ENCODE results near the gene CUTC. TPM values are rescaled to one million over a fixed set of nuclear protein-coding genes. Genes with fewer than 3 reads are reported as not detected.

CUTC gene
- total RNA-seq, 2 donors from 2014 or later, result 18.0 to 21.2 TPM

DNA sequence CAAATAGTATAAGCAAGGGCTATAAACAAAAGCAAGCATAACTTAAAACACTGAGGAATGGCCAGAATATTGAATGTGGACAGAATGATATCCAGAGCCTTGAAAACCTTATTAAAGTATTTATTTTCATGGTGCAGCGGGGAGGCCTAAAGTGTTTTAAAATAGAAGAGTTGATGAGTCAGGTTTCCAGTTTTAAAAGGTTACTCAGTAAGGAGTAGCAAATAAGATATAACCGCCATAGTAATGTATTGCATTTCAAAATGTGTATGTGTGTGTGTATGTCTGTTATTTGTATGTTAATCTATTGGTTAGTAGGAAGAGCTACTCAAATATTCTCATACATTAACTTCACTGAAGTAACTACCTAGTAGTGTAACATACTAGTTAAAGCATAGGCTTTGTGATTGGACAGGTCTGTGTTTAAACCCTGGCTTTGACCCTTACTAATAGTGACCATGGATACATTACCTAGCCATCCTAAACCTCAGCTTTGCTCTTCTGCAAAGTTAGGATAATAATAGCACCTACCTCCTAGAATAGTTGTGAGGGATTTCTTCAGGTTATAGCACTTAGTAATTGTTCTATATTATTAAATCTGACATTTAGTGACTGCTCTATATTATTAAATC is 16.9 kb downstream of the CUTC start:
- H3K4me3 ChIP-seq (ENCODE audit: low read length), result no peak overlapping the region
- Mint-ChIP-seq H3K36me3 (ENCODE audit: low read depth) (peaks cover 55% of the 10 kb centered on the region), H3K27me3 (ENCODE audit: insufficient read depth) (no peaks in the 10 kb centered on the region), H3K4me1 (no peaks in the 10 kb centered on the region), H3K27ac (no peak overlapping the region), H3K4me3 (no peak overlapping the region), H3K9me3 (no peaks in the 10 kb centered on the region)
- no peak overlapping the region for H3K9ac ChIP-seq (ENCODE audit: extremely low read depth, low read length, poor library complexity, severe bottlenecking)
- no peaks in the 10 kb centered on the region for H3K27me3 ChIP-seq (ENCODE audit: control insufficient read depth, insufficient read depth, low read length, poor library complexity, severe bottlenecking)
- H3K4me1 ChIP-seq (ENCODE audit: control insufficient read depth, insufficient read depth, low read length), result no peaks in the 10 kb centered on the region
- TF ChIP-seq, protein P1, sequence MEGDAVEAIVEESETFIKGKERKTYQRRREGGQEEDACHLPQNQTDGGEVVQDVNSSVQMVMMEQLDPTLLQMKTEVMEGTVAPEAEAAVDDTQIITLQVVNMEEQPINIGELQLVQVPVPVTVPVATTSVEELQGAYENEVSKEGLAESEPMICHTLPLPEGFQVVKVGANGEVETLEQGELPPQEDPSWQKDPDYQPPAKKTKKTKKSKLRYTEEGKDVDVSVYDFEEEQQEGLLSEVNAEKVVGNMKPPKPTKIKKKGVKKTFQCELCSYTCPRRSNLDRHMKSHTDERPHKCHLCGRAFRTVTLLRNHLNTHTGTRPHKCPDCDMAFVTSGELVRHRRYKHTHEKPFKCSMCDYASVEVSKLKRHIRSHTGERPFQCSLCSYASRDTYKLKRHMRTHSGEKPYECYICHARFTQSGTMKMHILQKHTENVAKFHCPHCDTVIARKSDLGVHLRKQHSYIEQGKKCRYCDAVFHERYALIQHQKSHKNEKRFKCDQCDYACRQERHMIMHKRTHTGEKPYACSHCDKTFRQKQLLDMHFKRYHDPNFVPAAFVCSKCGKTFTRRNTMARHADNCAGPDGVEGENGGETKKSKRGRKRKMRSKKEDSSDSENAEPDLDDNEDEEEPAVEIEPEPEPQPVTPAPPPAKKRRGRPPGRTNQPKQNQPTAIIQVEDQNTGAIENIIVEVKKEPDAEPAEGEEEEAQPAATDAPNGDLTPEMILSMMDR (conservative IDR thresholded peaks at IDR 0.05), result no peak
- no peaks in the 10 kb centered on the region for H3K9me3 ChIP-seq (ENCODE audit: control insufficient read depth, low read length)
- H3K36me3 ChIP-seq (ENCODE audit: control insufficient read depth, insufficient read depth, low read length), result peaks cover 49% of the 10 kb centered on the region
- H3K27ac ChIP-seq (ENCODE audit: low read depth, low read length), result no peak overlapping the region
- 94 to 98% methylated on average over 2 of the region's 2 CpGs for WGBS, 2 experiments (ENCODE audit: insufficient coverage in 1 of 2, insufficient read length in 1 of 2)
- no peak for DNase-seq

DNA sequence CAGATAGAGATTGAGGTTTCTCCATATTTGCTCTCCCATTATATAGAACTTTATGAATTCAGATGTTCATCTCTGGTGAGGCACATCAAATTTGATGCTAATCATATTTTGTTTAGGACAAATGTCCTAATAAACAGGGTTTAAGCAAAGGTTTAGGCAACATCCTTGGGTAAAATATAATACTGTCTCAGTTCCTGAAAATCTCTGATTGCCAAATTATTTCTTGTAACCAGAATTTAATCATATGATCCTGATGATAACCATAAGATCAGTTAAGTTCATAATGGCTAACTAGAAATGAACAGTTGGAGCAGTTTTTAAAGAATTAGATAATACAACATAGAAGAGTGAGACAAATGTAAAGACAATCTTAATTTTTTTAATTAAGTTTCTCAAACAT is 18.6 kb downstream of the CUTC start:
- no peak overlapping the region for H3K9ac ChIP-seq (ENCODE audit: extremely low read depth, low read length, poor library complexity, severe bottlenecking)
- no peaks in the 10 kb centered on the region for H3K4me1 ChIP-seq (ENCODE audit: control insufficient read depth, insufficient read depth, low read length)
- DNase-seq, result no peak
- no peaks in the 10 kb centered on the region for H3K27me3 ChIP-seq (ENCODE audit: control insufficient read depth, insufficient read depth, low read length, poor library complexity, severe bottlenecking)
- peaks cover 57% of the 10 kb centered on the region for H3K36me3 ChIP-seq (ENCODE audit: control insufficient read depth, insufficient read depth, low read length)
- no peaks in the 10 kb centered on the region for H3K9me3 ChIP-seq (ENCODE audit: control insufficient read depth, low read length)
- H3K4me3 ChIP-seq (ENCODE audit: low read length), result no peak overlapping the region
- Mint-ChIP-seq H3K4me3 (no peak overlapping the region), H3K27me3 (ENCODE audit: insufficient read depth) (no peaks in the 10 kb centered on the region), H3K9me3 (no peaks in the 10 kb centered on the region), H3K27ac (no peak overlapping the region), H3K4me1 (no peaks in the 10 kb centered on the region), H3K36me3 (ENCODE audit: low read depth) (peaks cover 57% of the 10 kb centered on the region)
- TF ChIP-seq, protein P1 (conservative IDR thresholded peaks at IDR 0.05), result no peak
- no peak overlapping the region for H3K27ac ChIP-seq (ENCODE audit: low read depth, low read length)

DNA sequence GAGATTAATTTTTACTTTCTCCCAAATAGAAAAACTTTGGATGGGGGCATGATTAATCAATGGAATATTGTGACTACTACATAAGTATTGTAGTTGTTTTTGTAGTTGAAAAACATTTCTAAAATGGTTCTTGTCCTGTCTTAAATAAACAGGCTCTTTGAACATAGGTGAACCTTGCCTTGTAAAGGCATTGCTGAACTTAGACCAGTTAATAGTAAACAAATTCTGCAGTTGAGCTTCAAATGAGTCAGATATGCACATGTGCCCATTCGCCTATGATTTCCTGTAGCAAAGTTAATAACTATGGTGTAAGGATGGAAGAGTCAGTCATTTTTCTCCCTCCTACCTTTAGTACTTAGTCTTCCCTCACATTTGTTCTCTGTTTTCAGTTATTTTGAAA is 22.6 kb downstream of the CUTC start:
- no peak overlapping the region for H3K4me3 Mint-ChIP-seq
- WGBS, 2 experiments (ENCODE audit: insufficient coverage in 1 of 2, insufficient read length in 1 of 2), result 100% methylated on average over 1 of the region's 1 CpG; no CpG with 5 or more reads in 1 of the 2 experiments
- H3K9ac ChIP-seq (ENCODE audit: extremely low read depth, low read length, poor library complexity, severe bottlenecking), result no peak overlapping the region
- DNase-seq, result no peak
- H3K36me3 Mint-ChIP-seq (ENCODE audit: low read depth), result peaks cover 72% of the 10 kb centered on the region
- TF ChIP-seq, protein P1 (conservative IDR thresholded peaks at IDR 0.05), result no peak
- no peaks in the 10 kb centered on the region for H3K4me1 ChIP-seq (ENCODE audit: control insufficient read depth, insufficient read depth, low read length)
- H3K27me3 ChIP-seq (ENCODE audit: control insufficient read depth, insufficient read depth, low read length, poor library complexity, severe bottlenecking), result no peaks in the 10 kb centered on the region
- H3K9me3 Mint-ChIP-seq, result no peaks in the 10 kb centered on the region
- no peak overlapping the region for H3K4me3 ChIP-seq (ENCODE audit: low read length)
- H3K36me3 ChIP-seq (ENCODE audit: control insufficient read depth, insufficient read depth, low read length), result peaks cover 82% of the 10 kb centered on the region
- H3K4me1 Mint-ChIP-seq, result peaks cover 5% of the 10 kb centered on the region
- no peak overlapping the region for H3K27ac Mint-ChIP-seq
- no peak overlapping the region for H3K27ac ChIP-seq (ENCODE audit: low read depth, low read length)
- no peaks in the 10 kb centered on the region for H3K27me3 Mint-ChIP-seq (ENCODE audit: insufficient read depth)
- H3K9me3 ChIP-seq (ENCODE audit: control insufficient read depth, low read length), result peaks cover 20% of the 10 kb centered on the region
